H1 (cell line): Measurements from ENCODE around the gene VWF. TPM values are rescaled to one million over a fixed set of nuclear protein-coding genes. Genes with fewer than 3 reads are reported as not detected.

Experiments used
- CTCF ChIA-PET: fragments of 300-600 bp; sonication (Branson Sonifier 250); formaldehyde crosslinking; loops from one replicate; lab custom pipeline; 2021; ENCODE audit not compliant: partially characterized antibody; lab: Charles Lee
- POLR2A ChIA-PET: fragments of 300-600 bp; sonication (Branson Sonifier 250); formaldehyde crosslinking; loops from one replicate; lab custom pipeline; 2021; ENCODE audit warnings: inconsistent platforms; ENCODE audit not compliant: partially characterized antibody; lab: Charles Lee
- DNase-seq, 2 experiments: peaks; one replicate each; pipeline versions ENCODE4 v3.0.0 to v3.0.0-alpha.2; 2010 to 2022; ENCODE audit warnings: low spot score in 2 of 2, low read depth in 1 of 2, mixed read lengths in 1 of 2
- FAIRE-seq: peaks from 2 replicates; lab custom pipeline; 2011; peaks lifted over from hg19 to GRCh38; lab: Jason Lieb, UNC
- H2AFZ ChIP-seq: 2 replicates; pipeline ENCODE4 v1.8.1; 2012; ENCODE audit warnings: low read length, inconsistent platforms
- H2AK5ac ChIP-seq: 2 replicates; pipeline ENCODE4 v1.6.1; 2013; ENCODE audit warnings: low read depth, low read length
- H2BK120ac ChIP-seq: replicated peaks from 2 replicates; pipeline ENCODE3; 2013; ENCODE audit warnings: low read depth, low read length, inconsistent platforms
- H2BK12ac ChIP-seq: 2 replicates; pipeline ENCODE4 v1.6.1; 2013; ENCODE audit warnings: low read depth, low read length
- H2BK15ac ChIP-seq: 2 replicates; pipeline ENCODE4 v1.6.1; 2013; ENCODE audit warnings: low read length
- H2BK20ac ChIP-seq: 2 replicates; pipeline ENCODE4 v1.6.1; 2013; ENCODE audit warnings: low read length
- H2BK5ac ChIP-seq: 2 replicates; pipeline ENCODE4 v1.6.1; 2013; ENCODE audit warnings: low read depth, low read length
- H3K14ac ChIP-seq: 2 replicates; pipeline ENCODE4 v1.6.1; 2013; ENCODE audit warnings: inconsistent platforms; ENCODE audit not compliant: insufficient read length
- H3K18ac ChIP-seq: 2 replicates; pipeline ENCODE4 v1.6.1; 2013; ENCODE audit warnings: low read length; ENCODE audit errors: extremely low read depth
- H3K23ac ChIP-seq: 2 replicates; pipeline ENCODE4 v1.6.1; 2013; ENCODE audit warnings: inconsistent platforms; ENCODE audit not compliant: insufficient read length
- H3K23me2 ChIP-seq: 2 replicates; pipeline ENCODE4 v1.6.1; 2013; ENCODE audit warnings: low read depth, low read length
- H3K27ac ChIP-seq: 2 replicates; pipeline ENCODE4 v1.6.1; 2011; ENCODE audit warnings: low read depth, low read length, inconsistent platforms
- H3K27me3 ChIP-seq, 4 experiments: replicated peaks in 1 of 4; 1 replicate in 1 of 4; 2 replicates in 3 of 4; pipeline versions ENCODE4 v1.6.1 to v1.8.1; 2011 to 2013; ENCODE audit warnings: low read length in 3 of 4, mild to moderate bottlenecking in 3 of 4, inconsistent platforms in 2 of 4, mixed read lengths in 2 of 4, moderate library complexity in 1 of 4; ENCODE audit not compliant: control insufficient read depth in 3 of 4, insufficient read depth in 3 of 4; ENCODE audit errors: extremely low read depth in 1 of 4
- H3K36me3 ChIP-seq, 4 experiments: 2 replicates each; pipeline versions ENCODE4 v1.6.1 to v1.8.1; 2011 to 2013; ENCODE audit warnings: mild to moderate bottlenecking in 4 of 4, low read length in 3 of 4, moderate library complexity in 2 of 4, control low read depth in 1 of 4, inconsistent platforms in 1 of 4; ENCODE audit not compliant: insufficient read depth in 4 of 4, control insufficient read depth in 2 of 4
- H3K4ac ChIP-seq: replicated peaks from 2 replicates; pipeline ENCODE3; 2013; ENCODE audit warnings: low read length, low read depth, mixed read lengths, inconsistent platforms; ENCODE audit not compliant: insufficient read length
- H3K4me1 ChIP-seq, 4 experiments: replicated peaks in 1 of 4; 1 replicate in 1 of 4; 2 replicates in 3 of 4; pipeline versions ENCODE4 v1.6.1 to v1.8.1; 2011 to 2013; ENCODE audit warnings: low read length in 3 of 4, inconsistent platforms in 2 of 4, mixed read lengths in 1 of 4; ENCODE audit not compliant: insufficient read depth in 4 of 4, control insufficient read depth in 3 of 4
- H3K4me2 ChIP-seq, 2 experiments: 2 replicates each; pipeline versions ENCODE4 v1.6.1 to v1.8.1; 2011 to 2013; ENCODE audit warnings: low read depth in 2 of 2, low read length in 2 of 2, control low read depth in 1 of 2, inconsistent platforms in 1 of 2, mild to moderate bottlenecking in 1 of 2; ENCODE audit not compliant: insufficient read depth in 1 of 2
- H3K4me3 ChIP-seq, 4 experiments: fragments of 200-600, 300-600 bp in 1 of 4; sonication (generic), shearing (Covaris generic), sonication (Bioruptor Twin) in 1 of 4; 2 replicates each; pipeline versions ENCODE4 v1.5.1 to v1.8.1; 2011 to 2016; ENCODE audit warnings: low read length in 4 of 4, low read depth in 3 of 4, control low read depth in 2 of 4, inconsistent platforms in 2 of 4, mild to moderate bottlenecking in 2 of 4, mixed read lengths in 1 of 4, moderate library complexity in 1 of 4; ENCODE audit not compliant: insufficient read depth in 2 of 4; ENCODE audit errors: extremely low read depth in 1 of 4
- H3K56ac ChIP-seq: replicated peaks from 2 replicates; pipeline ENCODE3; 2013; ENCODE audit warnings: low read depth, mild to moderate bottlenecking, mixed read lengths, low read length, inconsistent platforms; ENCODE audit not compliant: insufficient read length
- H3K79me1 ChIP-seq: 2 replicates; pipeline ENCODE4 v1.6.1; 2013; ENCODE audit warnings: low read depth, low read length, control low read depth
- H3K79me2 ChIP-seq, 2 experiments: 2 replicates each; pipeline versions ENCODE4 v1.6.1 to v1.8.1; 2012 to 2013; ENCODE audit warnings: low read length in 2 of 2, mild to moderate bottlenecking in 2 of 2, inconsistent platforms in 1 of 2; ENCODE audit not compliant: insufficient read depth in 2 of 2, control insufficient read depth in 1 of 2
- H3K9ac ChIP-seq, 4 experiments: replicated peaks in 1 of 4; 1 replicate in 1 of 4; 2 replicates in 3 of 4; pipeline versions ENCODE4 v1.6.1 to v1.8.1; 2011 to 2013; ENCODE audit warnings: low read depth in 3 of 4, low read length in 3 of 4, control low read depth in 2 of 4, mild to moderate bottlenecking in 2 of 4, moderate library complexity in 2 of 4, inconsistent platforms in 1 of 4; ENCODE audit errors: extremely low read depth in 1 of 4
- H3K9me3 ChIP-seq, 2 experiments: 2 replicates each; pipeline versions ENCODE4 v1.6.1 to v1.8.1; 2012 to 2013; ENCODE audit warnings: mild to moderate bottlenecking in 2 of 2, moderate library complexity in 2 of 2, control low read depth in 1 of 2, inconsistent platforms in 1 of 2, low read depth in 1 of 2, low read length in 1 of 2, mixed read lengths in 1 of 2; ENCODE audit not compliant: insufficient read depth in 2 of 2
- H4K20me1 ChIP-seq, 2 experiments: replicated peaks in 1 of 2; 2 replicates each; pipeline versions ENCODE3 to v1.8.1; 2011 to 2013; ENCODE audit warnings: inconsistent platforms in 2 of 2, low read length in 2 of 2, mild to moderate bottlenecking in 1 of 2; ENCODE audit not compliant: insufficient read depth in 2 of 2, control insufficient read depth in 1 of 2
- H4K5ac ChIP-seq: 2 replicates; pipeline ENCODE4 v1.6.1; 2013; ENCODE audit warnings: low read length, low read depth, mixed read lengths, inconsistent platforms; ENCODE audit not compliant: insufficient read length
- H4K8ac ChIP-seq: 2 replicates; pipeline ENCODE4 v1.8.0; 2013; ENCODE audit warnings: mild to moderate bottlenecking, moderate library complexity, low read length, inconsistent platforms; ENCODE audit not compliant: insufficient read depth; ENCODE audit errors: extremely low read depth
- H4K91ac ChIP-seq: replicated peaks from 2 replicates; pipeline ENCODE3; 2013; ENCODE audit warnings: low read length, mixed read lengths, inconsistent platforms; ENCODE audit not compliant: insufficient read length
- CTCF ChIP-seq, 3 experiments: IDR thresholded peaks; 1 replicate in 2 of 3; 2 replicates in 1 of 3; pipeline versions ENCODE4 v1.5.1 to v1.6.1; 2011; ENCODE audit warnings: low read length in 3 of 3, mild to moderate bottlenecking in 3 of 3, inconsistent platforms in 2 of 3, low read depth in 1 of 3, moderate library complexity in 1 of 3; ENCODE audit not compliant: insufficient read depth in 1 of 3; ENCODE audit errors: control extremely low read depth in 1 of 3
- WGBS, 2 experiments: shearing (Covaris generic) in 1 of 2; methylation state at CpG; one replicate each; pipeline versions ENCODE4 v1.1.6 to v1.1.7; 2013 to 2015; ENCODE audit warnings: low lambda C conversion rate in 2 of 2, mixed read lengths in 2 of 2, inconsistent platforms in 1 of 2, low coverage in 1 of 2, missing lambda C conversion rate in 1 of 2; ENCODE audit not compliant: insufficient replicate concordance in 2 of 2, insufficient coverage in 1 of 2, insufficient read length in 1 of 2; ENCODE audit errors: extremely low coverage in 1 of 2, missing lambda C conversion rate in 1 of 2; 5-methylcytosine and 5-hydroxymethylcytosine counted together
- polyA plus RNA-seq, 7 experiments: library from polyadenylated mRNA; depleted of rRNA in 3 of 7; stranded (reverse) in 5 of 7; unstranded in 2 of 7; fragments of >200 nt in 5 of 7; fragments of 200-250 nt in 2 of 7; gene quantifications; 1 replicate in 5 of 7; 2 replicates in 1 of 7; 4 replicates in 1 of 7; pipeline versions ENCODE4 v1.2.1 to v1.2.3, GENCODE V29; 2011 to 2013; ENCODE audit warnings: missing spikeins in 2 of 7, mixed read lengths in 2 of 7
- total RNA-seq: library from RNA; stranded (reverse); fragmentation: NEBNext Ultra II Directional; extraction: Animal tissue kit (Norgen Biotek cat#: 25700); gene quantifications from 2 replicates; pipeline ENCODE4 v1.2.1, GENCODE V29; 2021

Gene VWF
- total and polyA plus RNA-seq, 2 of the 8 experiments (the other 6 are each of a cell fraction or from before 2014, with no cell fraction given): 0.39 to 0.60 TPM

- Histone ChIP-seq H2BK20ac (no peak overlapping the region), H4K20me1 (no peaks in the 10 kb centered on the region), H2BK15ac (no peak overlapping the region), H2BK120ac (no peak overlapping the region), H3K79me2 (no peaks in the 10 kb centered on the region), H2AFZ (no peak overlapping the region), H3K14ac (no peak overlapping the region), H3K9ac (no peak overlapping the region), H3K4ac (no peak overlapping the region), H3K4me2 (no peak overlapping the region), H4K8ac (no peak overlapping the region), H3K23me2 (no peaks in the 10 kb centered on the region), H3K9me3 (no peaks in the 10 kb centered on the region), H2AK5ac (no peak overlapping the region), H2BK12ac (no peak overlapping the region), H3K27ac (no peak overlapping the region), H3K27me3 (no peaks in the 10 kb centered on the region), H3K23ac (no peak overlapping the region), H4K91ac (no peak overlapping the region), H4K5ac (no peak overlapping the region), H3K18ac (no peak overlapping the region), H3K56ac (no peak overlapping the region), H3K4me1 (no peaks in the 10 kb centered on the region), H3K79me1 (no peaks in the 10 kb centered on the region), H2BK5ac (no peak overlapping the region), H3K4me3 (no peak overlapping the region), H3K36me3 (no peaks in the 10 kb centered on the region)
- WGBS, 2 experiments: 61% methylated on average over 3 of the region's 3 CpGs; no CpG with 5 or more reads in 1 of the 2 experiments
- ChIA-PET CTCF (interaction anchor here (0.6 to 2.1 kb wide), 31 partner anchors 10 to 726 kb away, joined by 3 to 15 read pairs (median 4); no protein-coding TSS in a partner anchor), POLR2A (interaction anchor here (1.5 kb wide), 1 partner anchor 75 kb away, joined by 3 read pairs; no protein-coding TSS in a partner anchor)
- DNase-seq (peak in 1 of 2 experiments; percentile 10), FAIRE-seq (peak; percentile 77)
- peak; percentile 60 to 73 (median 65) for TF ChIP-seq CTCF (IDR thresholded peaks at IDR 0.05; ENCODE audit: control extremely low read depth in 1 of 3, insufficient read depth in 1 of 3, low read depth in 1 of 3, low read length in 3 of 3)
Observed at GRCh38 chr12:5898874-5899273, 225.6 kb downstream of the VWF start.
